Measurements from ENCODE around the gene FOXK2. TPM values are rescaled to one million over a fixed set of nuclear protein-coding genes. Genes with fewer than 3 reads are reported as not detected.

The FOXK2 gene
- total and polyA plus RNA-seq, 2 donors (not counting 1 experiment from before 2014, with no cell fraction given): 19.7 to 62.7 TPM

GRCh38 chr17:82613283-82614094 lies 94.0 kb downstream of the FOXK2 start:
- H3K27me3 ChIP-seq (replicated peaks in 1 of 4; ENCODE audit: control extremely low read depth in 1 of 4, control insufficient read depth in 3 of 4, insufficient read depth in 4 of 4, low read length in 3 of 4): no peaks in the 10 kb centered on the region
- H3K27ac ChIP-seq (ENCODE audit: low read length in 2 of 2): no peak overlapping the region
- intact Hi-C loops (cut with micrococcal nuclease): no loop called here
- H3K79me2 ChIP-seq (ENCODE audit: control insufficient read depth, insufficient read depth, low read length): no peaks in the 10 kb centered on the region
- H4K20me1 ChIP-seq (ENCODE audit: control insufficient read depth, insufficient read depth, low read length, poor library complexity, severe bottlenecking): no peaks in the 10 kb centered on the region
- H3K4me3 ChIP-seq (ENCODE audit: control extremely low read depth in 1 of 5, extremely low read depth in 1 of 5, insufficient read depth in 1 of 5, low read depth in 2 of 5, low read length in 4 of 5): no peak overlapping the region
- H3K4me3 Mint-ChIP-seq: no peak overlapping the region
- no peaks in the 10 kb centered on the region for H3K9me3 Mint-ChIP-seq (ENCODE audit: insufficient read depth)
- no peaks in the 10 kb centered on the region for H3K4me1 Mint-ChIP-seq
- ATAC-seq (ENCODE audit: low read depth) (no peak), DNase-seq (no peak)
- no peaks in the 10 kb centered on the region for H3K4me1 ChIP-seq (ENCODE audit: control insufficient read depth in 2 of 2, insufficient read depth in 2 of 2, low read length in 2 of 2)
- no peaks in the 10 kb centered on the region for H3K27me3 Mint-ChIP-seq
- H3K9me3 ChIP-seq (ENCODE audit: control extremely low read depth in 1 of 3, control insufficient read depth in 2 of 3, insufficient read depth in 1 of 3, low read length in 2 of 3): no peaks in the 10 kb centered on the region
- no peak overlapping the region for H2AFZ ChIP-seq (ENCODE audit: insufficient read depth, low read depth, low read length, poor library complexity, severe bottlenecking)
- ChIA-PET CTCF (no interaction called here), POLR2A (no interaction called here)
- TF ChIP-seq EZH2 (IDR thresholded peaks at IDR 0.05; ENCODE audit: borderline replicate concordance, insufficient read depth, low read depth, low read length, poor library complexity, severe bottlenecking): no peak
- TF ChIP-seq CTCF (IDR thresholded peaks at IDR 0.05): no peak
- H3K4me2 ChIP-seq (replicated peaks; ENCODE audit: low read depth, low read length, poor library complexity, severe bottlenecking): no peak overlapping the region
- H3K27ac Mint-ChIP-seq: no peak overlapping the region
- WGBS (ENCODE audit: insufficient coverage): 96% methylated on average over 37 of the region's 37 CpGs
- peaks cover 0 to 53% of the 10 kb centered on the region in 2 experiments for H3K36me3 ChIP-seq (replicated peaks in 1 of 2; ENCODE audit: control extremely low read depth in 1 of 2, control insufficient read depth in 1 of 2, extremely low read depth in 1 of 2, insufficient read depth in 2 of 2, low read length in 1 of 2)
- no peak overlapping the region for H3K9ac ChIP-seq (ENCODE audit: low read length)

GRCh38 chr17:82614095-82614631 lies 94.6 kb downstream of the FOXK2 start:
- WGBS (ENCODE audit: insufficient coverage): 96% methylated on average over 15 of the region's 22 CpGs
- intact Hi-C loops (cut with micrococcal nuclease): no loop called here
- TF ChIP-seq CTCF (IDR thresholded peaks at IDR 0.05): no peak
- no peak for TF ChIP-seq EZH2 (IDR thresholded peaks at IDR 0.05; ENCODE audit: borderline replicate concordance, insufficient read depth, low read depth, low read length, poor library complexity, severe bottlenecking)
- Histone ChIP-seq H3K36me3 (replicated peaks in 1 of 2; ENCODE audit: control extremely low read depth in 1 of 2, control insufficient read depth in 1 of 2, extremely low read depth in 1 of 2, insufficient read depth in 2 of 2, low read length in 1 of 2) (peaks cover 0 to 57% of the 10 kb centered on the region in 2 experiments), H3K27me3 (replicated peaks in 1 of 4; ENCODE audit: control extremely low read depth in 1 of 4, control insufficient read depth in 3 of 4, insufficient read depth in 4 of 4, low read length in 3 of 4) (no peaks in the 10 kb centered on the region), H3K79me2 (ENCODE audit: control insufficient read depth, insufficient read depth, low read length) (no peaks in the 10 kb centered on the region), H3K27ac (ENCODE audit: low read length in 2 of 2) (no peak overlapping the region), H3K4me1 (ENCODE audit: control insufficient read depth in 2 of 2, insufficient read depth in 2 of 2, low read length in 2 of 2) (no peaks in the 10 kb centered on the region), H3K9me3 (ENCODE audit: control extremely low read depth in 1 of 3, control insufficient read depth in 2 of 3, insufficient read depth in 1 of 3, low read length in 2 of 3) (no peaks in the 10 kb centered on the region), H3K4me3 (ENCODE audit: control extremely low read depth in 1 of 5, extremely low read depth in 1 of 5, insufficient read depth in 1 of 5, low read depth in 2 of 5, low read length in 4 of 5) (no peak overlapping the region), H3K9ac (ENCODE audit: low read length) (no peak overlapping the region), H3K4me2 (replicated peaks; ENCODE audit: low read depth, low read length, poor library complexity, severe bottlenecking) (no peak overlapping the region), H2AFZ (ENCODE audit: insufficient read depth, low read depth, low read length, poor library complexity, severe bottlenecking) (no peak overlapping the region), H4K20me1 (ENCODE audit: control insufficient read depth, insufficient read depth, low read length, poor library complexity, severe bottlenecking) (no peaks in the 10 kb centered on the region)
- DNase-seq: no peak
- no peak for ATAC-seq (ENCODE audit: low read depth)
- Mint-ChIP-seq H3K4me1 (no peaks in the 10 kb centered on the region), H3K4me3 (no peak overlapping the region), H3K9me3 (ENCODE audit: insufficient read depth) (no peaks in the 10 kb centered on the region), H3K27me3 (no peaks in the 10 kb centered on the region), H3K27ac (no peak overlapping the region)
- ChIA-PET CTCF (no interaction called here), POLR2A (no interaction called here)

Data from B cell (primary cell).